ENCODE results near the gene LAMC2.

The LAMC2 gene

DNA sequence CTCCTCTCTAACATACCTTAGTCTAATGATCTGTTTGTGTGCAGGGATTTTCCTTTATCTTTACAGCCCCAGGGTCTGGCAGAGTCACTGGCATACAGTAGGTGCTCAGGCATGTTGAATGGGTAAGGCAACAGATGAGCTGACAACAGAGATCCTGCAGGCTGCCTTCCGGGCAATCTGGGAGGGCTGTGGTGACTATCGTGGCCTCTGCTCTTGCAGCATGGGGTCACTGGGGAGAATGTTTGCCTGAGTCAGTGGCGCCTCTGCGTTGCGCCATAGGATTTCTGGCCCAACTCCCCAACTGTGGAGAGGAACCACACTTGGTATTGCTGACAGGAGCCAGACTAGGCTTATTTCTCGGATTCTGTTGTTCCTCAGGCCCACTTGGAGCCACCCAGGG, 93.8 kb downstream of the LAMC2 start:
- TF ChIP-seq OSR1 (CRISPR knock-in tag; IDR thresholded peaks at IDR 0.05) (no peak), ISL1 (CRISPR knock-in tag; IDR thresholded peaks at IDR 0.05) (no peak), GLIS3 (CRISPR knock-in tag; IDR thresholded peaks at IDR 0.05) (no peak), CSDC2 (CRISPR knock-in tag; IDR thresholded peaks at IDR 0.05) (no peak), ZC3H10 (CRISPR knock-in tag; IDR thresholded peaks at IDR 0.05) (no peak), TCF4 (CRISPR knock-in tag; IDR thresholded peaks at IDR 0.05; ENCODE audit: borderline replicate concordance) (no peak), ZFP3 (CRISPR knock-in tag; IDR thresholded peaks at IDR 0.05) (no peak), TOX (CRISPR knock-in tag; IDR thresholded peaks at IDR 0.05; ENCODE audit: borderline replicate concordance) (no peak), BACH2 (CRISPR knock-in tag; IDR thresholded peaks at IDR 0.05; ENCODE audit: borderline replicate concordance) (no peak), ZNF70 (CRISPR knock-in tag; IDR thresholded peaks at IDR 0.05) (no peak), ESRRG (CRISPR knock-in tag; IDR thresholded peaks at IDR 0.05) (no peak), PPARA (CRISPR knock-in tag; IDR thresholded peaks at IDR 0.05; ENCODE audit: borderline replicate concordance) (no peak), ZFP30 (CRISPR knock-in tag; IDR thresholded peaks at IDR 0.05) (no peak)
- TF ChIP-seq, protein P1, sequence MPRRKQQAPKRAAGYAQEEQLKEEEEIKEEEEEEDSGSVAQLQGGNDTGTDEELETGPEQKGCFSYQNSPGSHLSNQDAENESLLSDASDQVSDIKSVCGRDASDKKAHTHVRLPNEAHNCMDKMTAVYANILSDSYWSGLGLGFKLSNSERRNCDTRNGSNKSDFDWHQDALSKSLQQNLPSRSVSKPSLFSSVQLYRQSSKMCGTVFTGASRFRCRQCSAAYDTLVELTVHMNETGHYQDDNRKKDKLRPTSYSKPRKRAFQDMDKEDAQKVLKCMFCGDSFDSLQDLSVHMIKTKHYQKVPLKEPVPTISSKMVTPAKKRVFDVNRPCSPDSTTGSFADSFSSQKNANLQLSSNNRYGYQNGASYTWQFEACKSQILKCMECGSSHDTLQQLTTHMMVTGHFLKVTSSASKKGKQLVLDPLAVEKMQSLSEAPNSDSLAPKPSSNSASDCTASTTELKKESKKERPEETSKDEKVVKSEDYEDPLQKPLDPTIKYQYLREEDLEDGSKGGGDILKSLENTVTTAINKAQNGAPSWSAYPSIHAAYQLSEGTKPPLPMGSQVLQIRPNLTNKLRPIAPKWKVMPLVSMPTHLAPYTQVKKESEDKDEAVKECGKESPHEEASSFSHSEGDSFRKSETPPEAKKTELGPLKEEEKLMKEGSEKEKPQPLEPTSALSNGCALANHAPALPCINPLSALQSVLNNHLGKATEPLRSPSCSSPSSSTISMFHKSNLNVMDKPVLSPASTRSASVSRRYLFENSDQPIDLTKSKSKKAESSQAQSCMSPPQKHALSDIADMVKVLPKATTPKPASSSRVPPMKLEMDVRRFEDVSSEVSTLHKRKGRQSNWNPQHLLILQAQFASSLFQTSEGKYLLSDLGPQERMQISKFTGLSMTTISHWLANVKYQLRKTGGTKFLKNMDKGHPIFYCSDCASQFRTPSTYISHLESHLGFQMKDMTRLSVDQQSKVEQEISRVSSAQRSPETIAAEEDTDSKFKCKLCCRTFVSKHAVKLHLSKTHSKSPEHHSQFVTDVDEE (CRISPR knock-in tag; IDR thresholded peaks at IDR 0.05): no peak
- ATAC-seq: no peak

DNA sequence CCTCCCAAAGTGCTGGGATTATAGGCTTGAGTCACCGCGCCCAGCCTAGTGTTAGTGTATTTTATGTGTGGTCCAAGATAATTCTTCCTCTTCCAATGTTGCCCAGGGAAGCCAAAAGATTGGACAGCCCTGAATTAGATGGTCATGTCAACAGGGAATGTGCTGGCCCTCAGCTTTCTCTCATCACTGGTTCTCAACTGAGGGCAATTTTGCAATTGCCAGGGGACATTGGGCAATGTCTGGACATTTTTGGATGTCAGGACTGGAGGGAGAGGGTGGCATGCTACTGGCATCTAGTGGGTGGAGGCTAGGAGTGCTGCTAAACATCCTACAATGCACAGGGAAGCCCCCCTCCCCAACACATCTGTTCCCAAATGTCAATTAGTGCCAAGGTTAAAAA, 95.0 kb downstream of the LAMC2 start:
- ATAC-seq: no peak
- TF ChIP-seq OSR1 (CRISPR knock-in tag; IDR thresholded peaks at IDR 0.05) (no peak), GLIS3 (CRISPR knock-in tag; IDR thresholded peaks at IDR 0.05) (no peak), ISL1 (CRISPR knock-in tag; IDR thresholded peaks at IDR 0.05) (no peak), POU6F1 (CRISPR knock-in tag; IDR thresholded peaks at IDR 0.05; ENCODE audit: borderline replicate concordance, low read depth) (no peak), CSRNP3 (CRISPR knock-in tag; IDR thresholded peaks at IDR 0.05) (no peak), TCF4 (CRISPR knock-in tag; IDR thresholded peaks at IDR 0.05; ENCODE audit: borderline replicate concordance) (no peak)

DNA sequence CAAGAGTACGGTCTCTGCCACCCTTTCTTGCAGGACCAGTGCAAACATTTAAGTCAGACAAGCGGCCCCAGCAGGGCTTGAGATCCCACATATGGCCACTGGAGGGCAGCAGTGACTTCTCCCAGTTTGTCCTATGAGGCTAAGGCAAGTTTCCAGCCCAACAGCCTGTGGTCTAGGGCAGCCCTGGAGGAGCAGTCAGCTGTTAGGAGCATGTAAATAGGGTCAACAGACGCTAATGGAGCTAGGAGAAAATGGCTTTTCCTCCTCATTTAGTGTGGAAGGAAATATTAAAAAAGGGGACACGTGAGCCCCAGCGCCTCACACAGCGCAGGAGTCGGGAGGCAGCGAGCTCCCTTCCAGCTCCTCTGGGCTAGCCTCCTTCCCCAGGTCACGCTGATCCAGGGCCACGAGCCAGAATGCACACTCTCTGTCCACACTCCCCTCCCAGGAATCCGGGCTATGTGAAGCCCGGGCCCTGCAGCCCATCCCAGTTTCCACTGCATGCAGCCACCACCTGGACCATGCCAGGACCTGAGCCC, 95.6 kb downstream of the LAMC2 start:
- TF ChIP-seq TCF4 (CRISPR knock-in tag; IDR thresholded peaks at IDR 0.05; ENCODE audit: borderline replicate concordance) (no peak), OSR1 (CRISPR knock-in tag; IDR thresholded peaks at IDR 0.05) (no peak), PPARA (CRISPR knock-in tag; IDR thresholded peaks at IDR 0.05; ENCODE audit: borderline replicate concordance) (no peak), CSDC2 (CRISPR knock-in tag; IDR thresholded peaks at IDR 0.05) (no peak), POU6F1 (CRISPR knock-in tag; IDR thresholded peaks at IDR 0.05; ENCODE audit: borderline replicate concordance, low read depth) (no peak), ZFP3 (CRISPR knock-in tag; IDR thresholded peaks at IDR 0.05) (no peak)
- ATAC-seq: peak; percentile 96

DNA sequence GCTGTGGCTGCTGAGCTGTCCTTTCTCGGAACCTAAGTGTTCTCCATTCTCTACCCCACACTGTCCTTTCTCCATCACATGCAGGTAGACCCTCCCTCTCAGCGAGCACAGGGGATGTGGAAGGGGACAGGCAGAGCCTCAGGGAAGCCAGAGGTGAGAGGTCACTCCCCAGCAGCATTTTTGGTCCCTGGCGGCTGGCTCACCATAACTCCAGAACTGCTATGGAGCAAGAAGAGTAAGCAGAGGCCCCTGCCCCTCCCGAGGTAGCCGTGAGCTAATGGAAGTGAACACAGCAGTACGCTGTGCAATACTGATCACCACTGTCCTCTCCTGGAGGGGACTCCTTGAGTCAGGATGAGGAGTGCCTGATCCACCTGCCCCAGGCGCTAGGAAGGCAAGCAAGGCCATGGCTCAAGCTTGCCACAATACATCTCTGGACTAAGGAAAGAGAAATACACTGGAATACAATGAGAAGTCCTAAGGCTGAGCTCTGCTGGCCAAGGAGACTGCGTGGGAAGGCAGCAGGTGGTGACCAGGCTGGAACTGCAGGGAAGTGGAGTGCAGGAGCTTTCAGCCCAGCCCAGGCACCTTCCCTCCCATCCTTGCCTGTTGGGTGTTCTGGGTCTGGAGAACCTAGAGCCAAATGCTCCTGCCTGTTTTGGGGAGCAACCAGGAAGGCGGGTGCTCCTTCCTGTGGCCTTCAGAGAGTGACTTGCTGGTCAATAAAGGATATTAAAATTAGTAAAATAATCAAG, 96.2 kb downstream of the LAMC2 start:
- TF ChIP-seq RARB (CRISPR knock-in tag; IDR thresholded peaks at IDR 0.05): no peak
- TF ChIP-seq GLIS3 (CRISPR knock-in tag; IDR thresholded peaks at IDR 0.05): no peak
- TF ChIP-seq ZFP3 (CRISPR knock-in tag; IDR thresholded peaks at IDR 0.05): no peak
- no peak for TF ChIP-seq TCF4 (CRISPR knock-in tag; IDR thresholded peaks at IDR 0.05; ENCODE audit: borderline replicate concordance)
- TF ChIP-seq, protein P2, sequence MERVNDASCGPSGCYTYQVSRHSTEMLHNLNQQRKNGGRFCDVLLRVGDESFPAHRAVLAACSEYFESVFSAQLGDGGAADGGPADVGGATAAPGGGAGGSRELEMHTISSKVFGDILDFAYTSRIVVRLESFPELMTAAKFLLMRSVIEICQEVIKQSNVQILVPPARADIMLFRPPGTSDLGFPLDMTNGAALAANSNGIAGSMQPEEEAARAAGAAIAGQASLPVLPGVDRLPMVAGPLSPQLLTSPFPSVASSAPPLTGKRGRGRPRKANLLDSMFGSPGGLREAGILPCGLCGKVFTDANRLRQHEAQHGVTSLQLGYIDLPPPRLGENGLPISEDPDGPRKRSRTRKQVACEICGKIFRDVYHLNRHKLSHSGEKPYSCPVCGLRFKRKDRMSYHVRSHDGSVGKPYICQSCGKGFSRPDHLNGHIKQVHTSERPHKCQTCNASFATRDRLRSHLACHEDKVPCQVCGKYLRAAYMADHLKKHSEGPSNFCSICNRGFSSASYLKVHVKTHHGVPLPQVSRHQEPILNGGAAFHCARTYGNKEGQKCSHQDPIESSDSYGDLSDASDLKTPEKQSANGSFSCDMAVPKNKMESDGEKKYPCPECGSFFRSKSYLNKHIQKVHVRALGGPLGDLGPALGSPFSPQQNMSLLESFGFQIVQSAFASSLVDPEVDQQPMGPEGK (CRISPR knock-in tag; IDR thresholded peaks at IDR 0.05; ENCODE audit: borderline replicate concordance): no peak
- TF ChIP-seq, protein P1 (CRISPR knock-in tag; IDR thresholded peaks at IDR 0.05): no peak
- TF ChIP-seq SNAI2 (CRISPR knock-in tag; IDR thresholded peaks at IDR 0.05): no peak
- no peak for TF ChIP-seq PPARA (CRISPR knock-in tag; IDR thresholded peaks at IDR 0.05; ENCODE audit: borderline replicate concordance)
- no peak for TF ChIP-seq TOX (CRISPR knock-in tag; IDR thresholded peaks at IDR 0.05; ENCODE audit: borderline replicate concordance)
- no peak for TF ChIP-seq ZNF8 (CRISPR knock-in tag; IDR thresholded peaks at IDR 0.05)
- no peak for TF ChIP-seq CSDC2 (CRISPR knock-in tag; IDR thresholded peaks at IDR 0.05)
- no peak for TF ChIP-seq ZFP30 (CRISPR knock-in tag; IDR thresholded peaks at IDR 0.05)
- TF ChIP-seq ZNF565 (CRISPR knock-in tag; conservative IDR thresholded peaks at IDR 0.05; ENCODE audit: low read depth): no peak
- no peak for TF ChIP-seq ISL1 (CRISPR knock-in tag; IDR thresholded peaks at IDR 0.05)
- ATAC-seq: no peak
